Caki2 (cell line): ENCODE results near the gene ZNF501. TPM values are rescaled to one million over a fixed set of nuclear protein-coding genes. Genes with fewer than 3 reads are reported as not detected.

Experiments used
- total RNA-seq: library from RNA; depleted of rRNA; stranded (reverse); fragments of >200 nt; shearing (Covaris generic); gene quantifications from 2 replicates; pipeline ENCODE4 v1.2.3, GENCODE V29; 2014; ENCODE audit warnings: low replicate concordance; rRNA removed

The ZNF501 gene
- total RNA-seq, 1 experiment from 2014 or later, result 2.1 TPM

Other genes starting within 250 kb of the ZNF501 start
- gene ZKSCAN7, start 174.4 kb upstream of the ZNF501 start, total RNA-seq, result 4.3 and 17.5 TPM in 2 replicates
- gene ZNF660, start 144.7 kb upstream of the ZNF501 start, total RNA-seq, result not detected in 2 replicates
- gene ZNF197, start 104.6 kb upstream of the ZNF501 start, total RNA-seq, result 3.0 and 3.8 TPM in 2 replicates
- 5.7 and 7.5 TPM in 2 replicates for gene ZNF35, start 80.9 kb upstream of the ZNF501 start, total RNA-seq
- not detected in 2 replicates for gene ZNF502, start 17.0 kb upstream of the ZNF501 start, total RNA-seq
- gene KIAA1143, start 32.0 kb downstream of the ZNF501 start, total RNA-seq, result 3.2 and 7.2 TPM in 2 replicates
- gene KIF15, start 32.2 kb downstream of the ZNF501 start, total RNA-seq, result 9.8 and 22.5 TPM in 2 replicates
- gene TMEM42, start 132.3 kb downstream of the ZNF501 start, total RNA-seq, result 8.9 and 18.6 TPM in 2 replicates
- 1.1 TPM in 1 of 2 replicates, not detected in the other for gene TGM4, start 145.0 kb downstream of the ZNF501 start, total RNA-seq
- 56.6 and 76.1 TPM in 2 replicates for gene ZDHHC3, start 246.5 kb downstream of the ZNF501 start, total RNA-seq
- gene EXOSC7, start 246.6 kb downstream of the ZNF501 start, total RNA-seq, result 24.0 and 28.1 TPM in 2 replicates